WERI-Rb-1 (cell line): ENCODE data around the gene SLCO4A1.
"Not testable (repeated sequence)": the region's sequence is repeated elsewhere in the genome, so short reads cannot be mapped to it uniquely, and the experiment has no call there.

ENCODE experiments used
- DNase-seq: peaks from one replicate; pipeline ENCODE4 v3.0.0-alpha.2; 2020
- H3K27ac ChIP-seq: fragments of 250-450 bp; sonication (Bioruptor Pico); 2 replicates; pipeline ENCODE4 v1.5.1; 2020; ENCODE audit warnings: mild to moderate bottlenecking, moderate library complexity
- H3K27me3 ChIP-seq: fragments of 250-450 bp; sonication (Bioruptor Pico); 2 replicates; pipeline ENCODE4 v1.5.1; 2021; ENCODE audit warnings: mild to moderate bottlenecking, low read depth, moderate library complexity; ENCODE audit not compliant: insufficient read depth, severe bottlenecking
- H3K36me3 ChIP-seq: fragments of 250-450 bp; sonication (Bioruptor Pico); 2 replicates; pipeline ENCODE4 v1.5.1; 2020; ENCODE audit warnings: mild to moderate bottlenecking, moderate library complexity
- H3K4me3 ChIP-seq: 2 replicates; pipeline ENCODE4 v1.5.1; 2011; ENCODE audit warnings: low read depth, mild to moderate bottlenecking, control low read depth, low read length
- H3K9me3 ChIP-seq: fragments of 250-450 bp; sonication (Bioruptor Pico); 2 replicates; pipeline ENCODE4 v1.5.1; 2021; ENCODE audit warnings: mild to moderate bottlenecking, moderate library complexity; ENCODE audit not compliant: severe bottlenecking
- TF ChIP-seq, protein P1 (sequence below): IDR thresholded peaks from 2 replicates; pipeline ENCODE4 v1.5.1; 2011; ENCODE audit warnings: low read depth, mild to moderate bottlenecking, control low read depth, inconsistent platforms, low read length

SLCO4A1 gene

DNA sequence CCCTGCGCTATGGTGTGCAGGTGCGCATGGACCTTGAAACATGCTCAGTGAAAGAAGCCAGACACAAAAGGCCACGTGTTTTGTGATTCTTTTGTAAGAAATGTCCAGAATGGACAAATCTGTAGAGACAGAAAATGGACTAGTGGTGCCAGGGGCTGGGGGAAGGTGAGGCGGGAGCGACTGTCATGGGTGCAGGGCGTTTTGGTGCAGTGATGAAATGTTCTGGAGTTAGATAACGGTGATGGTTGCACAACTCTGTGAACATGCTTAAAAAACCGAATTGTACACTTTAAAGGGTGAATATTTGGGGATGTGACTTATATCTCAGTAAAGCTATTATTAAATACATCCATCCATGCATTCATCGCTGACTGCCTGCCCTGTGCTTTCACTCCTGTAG, 34.7 kb downstream of the SLCO4A1 start:
- Histone ChIP-seq H3K27me3 (no peaks in the 10 kb centered on the region), H3K9me3 (peaks cover 11% of the 10 kb centered on the region), H3K4me3 (no peak overlapping the region), H3K27ac (peak overlapping the region; percentile 98; the same call in 1 of the 2 replicates), H3K36me3 (peaks cover 4% of the 10 kb centered on the region)
- no peak for DNase-seq
- TF ChIP-seq, protein P1, sequence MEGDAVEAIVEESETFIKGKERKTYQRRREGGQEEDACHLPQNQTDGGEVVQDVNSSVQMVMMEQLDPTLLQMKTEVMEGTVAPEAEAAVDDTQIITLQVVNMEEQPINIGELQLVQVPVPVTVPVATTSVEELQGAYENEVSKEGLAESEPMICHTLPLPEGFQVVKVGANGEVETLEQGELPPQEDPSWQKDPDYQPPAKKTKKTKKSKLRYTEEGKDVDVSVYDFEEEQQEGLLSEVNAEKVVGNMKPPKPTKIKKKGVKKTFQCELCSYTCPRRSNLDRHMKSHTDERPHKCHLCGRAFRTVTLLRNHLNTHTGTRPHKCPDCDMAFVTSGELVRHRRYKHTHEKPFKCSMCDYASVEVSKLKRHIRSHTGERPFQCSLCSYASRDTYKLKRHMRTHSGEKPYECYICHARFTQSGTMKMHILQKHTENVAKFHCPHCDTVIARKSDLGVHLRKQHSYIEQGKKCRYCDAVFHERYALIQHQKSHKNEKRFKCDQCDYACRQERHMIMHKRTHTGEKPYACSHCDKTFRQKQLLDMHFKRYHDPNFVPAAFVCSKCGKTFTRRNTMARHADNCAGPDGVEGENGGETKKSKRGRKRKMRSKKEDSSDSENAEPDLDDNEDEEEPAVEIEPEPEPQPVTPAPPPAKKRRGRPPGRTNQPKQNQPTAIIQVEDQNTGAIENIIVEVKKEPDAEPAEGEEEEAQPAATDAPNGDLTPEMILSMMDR, result no peak

GRCh38 chr20:62677678-62678077, 35.4 kb downstream of the SLCO4A1 start:
- Histone ChIP-seq H3K27me3 (no peaks in the 10 kb centered on the region), H3K27ac (no peak overlapping the region), H3K9me3 (peaks cover 11% of the 10 kb centered on the region), H3K36me3 (peaks cover 4% of the 10 kb centered on the region), H3K4me3 (no peak overlapping the region)
- TF ChIP-seq, protein P1, result no peak
- no peak for DNase-seq

DNA sequence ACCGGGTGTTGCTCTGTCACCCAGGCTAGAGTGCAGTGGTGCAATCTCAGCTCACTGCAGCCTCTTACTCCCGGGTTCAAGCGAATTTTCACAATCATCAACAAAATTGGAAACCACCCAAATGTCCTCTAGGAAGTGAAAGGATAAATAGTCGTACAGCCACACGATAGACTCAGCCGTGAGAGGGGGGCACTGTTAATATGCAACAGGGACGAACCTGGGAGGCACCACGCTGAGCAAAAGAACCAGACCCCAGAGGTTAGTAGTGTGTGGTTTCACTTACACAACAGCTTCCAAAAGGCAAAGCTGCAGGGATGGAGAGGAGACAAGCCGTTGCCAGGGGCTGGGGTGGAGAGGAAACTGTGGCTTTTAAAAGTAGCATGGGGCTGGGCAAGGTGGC, 36.2 kb downstream of the SLCO4A1 start:
- Histone ChIP-seq H3K4me3 (no peak overlapping the region), H3K9me3 (peaks cover 11% of the 10 kb centered on the region), H3K36me3 (peaks cover 4% of the 10 kb centered on the region), H3K27ac (no peak overlapping the region), H3K27me3 (no peaks in the 10 kb centered on the region)
- TF ChIP-seq, protein P1, result no peak
- DNase-seq, result no peak

- DNase-seq, result no peak
- no peaks in the 10 kb centered on the region for H3K36me3 ChIP-seq
- no peaks in the 10 kb centered on the region for H3K27me3 ChIP-seq
- peaks cover 11% of the 10 kb centered on the region for H3K9me3 ChIP-seq
- H3K4me3 ChIP-seq, result no peak overlapping the region
- TF ChIP-seq, protein P1, result no peak
- H3K27ac ChIP-seq, result no peak overlapping the region
These were observed 37.8 kb downstream of the SLCO4A1 start for GRCh38 chr20:62679978-62680589.

GRCh38 chr20:62682912-62683517, 40.7 kb downstream of the SLCO4A1 start:
- Histone ChIP-seq H3K9me3 (peaks cover 11% of the 10 kb centered on the region), H3K36me3 (no peaks in the 10 kb centered on the region), H3K27ac (no peak overlapping the region), H3K27me3 (no peaks in the 10 kb centered on the region), H3K4me3 (no peak overlapping the region)
- TF ChIP-seq, protein P1, result no peak
- no peak for DNase-seq

DNA sequence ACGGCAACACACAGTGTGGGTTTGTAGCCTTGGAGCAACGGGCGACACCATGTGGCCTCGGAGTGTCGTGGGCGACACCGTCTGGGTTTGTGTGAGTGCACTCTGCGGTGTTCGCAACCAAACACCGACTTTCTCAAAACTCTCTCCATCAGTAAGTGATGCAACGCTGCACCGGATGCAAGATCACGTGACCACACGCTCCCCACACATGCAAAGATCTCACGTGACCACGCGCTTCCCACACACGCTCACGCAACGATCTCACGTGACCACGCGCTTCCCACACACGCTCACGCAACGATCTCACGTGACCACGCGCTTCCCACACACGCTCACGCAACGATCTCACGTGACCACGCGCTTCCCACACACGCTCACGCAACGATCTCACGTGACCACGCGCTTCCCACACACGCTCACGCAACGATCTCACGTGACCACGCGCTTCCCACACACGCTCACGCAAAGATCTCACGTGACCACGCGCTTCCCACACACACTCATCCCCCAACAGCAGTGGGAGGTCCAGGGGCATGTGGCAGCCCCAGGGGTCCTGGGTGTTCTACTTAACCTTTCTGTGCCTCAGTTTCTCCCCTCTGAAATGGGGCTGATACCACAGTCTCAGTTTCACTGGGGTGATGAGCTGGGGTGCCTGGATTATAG, 41.5 kb downstream of the SLCO4A1 start:
- not testable (repeated sequence) for H3K4me3 ChIP-seq, H3K27ac ChIP-seq, H3K36me3 ChIP-seq, DNase-seq, H3K27me3 ChIP-seq
- H3K9me3 ChIP-seq, result peaks cover 11% of the 10 kb centered on the region
